Erythroblast (primary cell): ENCODE results near the gene ARMC9.

Source experiments
- DNase-seq, 2 experiments: peaks; one replicate each; lab custom pipeline; 2025; lab: John Stamatoyannopoulos, UW
- GATA1 ChIP-seq: IDR thresholded peaks from 2 replicates; pipeline ENCODE4 v1.6.1; 2011; ENCODE audit warnings: low read depth, mild to moderate bottlenecking, control low read depth, low read length, moderate library complexity
- POLR2A ChIP-seq: IDR thresholded peaks from 2 replicates; pipeline ENCODE4 v1.6.1; 2011; ENCODE audit warnings: mild to moderate bottlenecking, low read length

The ARMC9 gene

GRCh38 chr2:231260442-231261208 lies 62.2 kb downstream of the ARMC9 start:
- TF ChIP-seq POLR2A (no peak), GATA1 (no peak)
- DNase-seq, result peak in 1 of 2 experiments; percentile 15

GRCh38 chr2:231263118-231263831 lies 64.8 kb downstream of the ARMC9 start:
- TF ChIP-seq POLR2A, result no peak
- TF ChIP-seq GATA1, result no peak
- DNase-seq, result no peak

- DNase-seq, result no peak
- no peak for TF ChIP-seq GATA1
Observed at GRCh38 chr2:231270221-231271114, 72.0 kb downstream of the ARMC9 start.

- no peak for TF ChIP-seq GATA1
- TF ChIP-seq POLR2A, result no peak
- no peak for DNase-seq
Observed at GRCh38 chr2:231272991-231273390, 74.6 kb downstream of the ARMC9 start.

- DNase-seq, result no peak
- TF ChIP-seq POLR2A (no peak), GATA1 (no peak)
Observed at GRCh38 chr2:231276987-231277386, 78.6 kb downstream of the ARMC9 start.

- TF ChIP-seq GATA1 (no peak), POLR2A (no peak)
- no peak for DNase-seq
Observed at GRCh38 chr2:231277962-231278361, 79.5 kb downstream of the ARMC9 start.

GRCh38 chr2:231278868-231279267 lies 80.4 kb downstream of the ARMC9 start:
- TF ChIP-seq GATA1 (no peak), POLR2A (no peak)

GRCh38 chr2:231280846-231281245 lies 82.4 kb downstream of the ARMC9 start:
- TF ChIP-seq POLR2A (no peak), GATA1 (no peak)
- peak; percentile 46 to 69 for DNase-seq

More at GRCh38 chr2:231278868-231279267, 80.4 kb downstream of the ARMC9 start:
- no peak for DNase-seq

GRCh38 chr2:231284296-231284695 lies 85.9 kb downstream of the ARMC9 start:
- DNase-seq, result no peak

GRCh38 chr2:231286964-231287363 lies 88.5 kb downstream of the ARMC9 start:
- no peak for TF ChIP-seq GATA1
- no peak for TF ChIP-seq POLR2A
- no peak for DNase-seq

More at GRCh38 chr2:231284296-231284695, 85.9 kb downstream of the ARMC9 start:
- TF ChIP-seq POLR2A (no peak), GATA1 (no peak)

- TF ChIP-seq POLR2A (no peak), GATA1 (no peak)
Observed at GRCh38 chr2:231287696-231288095, 89.3 kb downstream of the ARMC9 start.

GRCh38 chr2:231288590-231288989 lies 90.2 kb downstream of the ARMC9 start:
- TF ChIP-seq GATA1 (no peak), POLR2A (no peak)

More at GRCh38 chr2:231287696-231288095, 89.3 kb downstream of the ARMC9 start:
- no peak for DNase-seq

GRCh38 chr2:231290321-231291015 lies 92.0 kb downstream of the ARMC9 start:
- no peak for TF ChIP-seq GATA1
- no peak for TF ChIP-seq POLR2A
- DNase-seq, result no peak

More at GRCh38 chr2:231288590-231288989, 90.2 kb downstream of the ARMC9 start:
- DNase-seq, result no peak
